K562 (cell line): ENCODE results near the gene LRMDA.

ENCODE experiments used
- EZH2 ChIP-seq: IDR thresholded peaks from 2 replicates; pipeline ENCODE4 v1.6.1; 2012; ENCODE audit warnings: low read depth, mild to moderate bottlenecking, inconsistent platforms, low read length, borderline replicate concordance
- RBBP5 ChIP-seq: fragments of 200-600 bp; sonication (generic); IDR thresholded peaks from 2 replicates; pipeline ENCODE4 v1.6.1; 2012; ENCODE audit warnings: borderline replicate concordance, mild to moderate bottlenecking, low read length, control low read depth, inconsistent platforms; ENCODE audit not compliant: insufficient read depth, poor library complexity, severe bottlenecking
- RNF2 ChIP-seq: sonication (generic); IDR thresholded peaks from 2 replicates; pipeline ENCODE4 v1.6.1; 2016
- SIN3A ChIP-seq, 2 experiments: fragments of 150-350 bp in 1 of 2; IDR thresholded peaks; 2 replicates each; pipeline ENCODE4 v1.6.1; 2011 to 2016; ENCODE audit warnings: borderline replicate concordance in 2 of 2, low read depth in 2 of 2, low read length in 2 of 2, mild to moderate bottlenecking in 2 of 2, moderate library complexity in 2 of 2; ENCODE audit not compliant: control insufficient read depth in 1 of 2
- SMARCA4 ChIP-seq: fragments of 450-650 bp; IDR thresholded peaks from 2 replicates; pipeline ENCODE4 v1.6.1; 2016
- TCF7L2 ChIP-seq: fragments of 150-350 bp; IDR thresholded peaks from 2 replicates; pipeline ENCODE4 v1.6.1; 2016; ENCODE audit warnings: low read depth, mild to moderate bottlenecking, low read length, moderate library complexity
- TEAD4 ChIP-seq, 2 experiments: sonication (generic) in 1 of 2; formaldehyde crosslinking in 1 of 2; IDR thresholded peaks; 2 replicates each; pipeline versions ENCODE4 v1.6.1 to v1.8.0; 2012 to 2022; ENCODE audit warnings: borderline replicate concordance in 1 of 2, inconsistent platforms in 1 of 2, low read length in 1 of 2, mild to moderate bottlenecking in 1 of 2, missing genetic modification reagents in 1 of 2
- YY1 ChIP-seq, 3 experiments: IDR thresholded peaks; 2 replicates each; pipeline ENCODE4 v1.6.1; 2011; ENCODE audit warnings: low read length in 2 of 3, mild to moderate bottlenecking in 2 of 3, moderate library complexity in 2 of 3, borderline replicate concordance in 1 of 3, control low read depth in 1 of 3, low read depth in 1 of 3; ENCODE audit not compliant: insufficient read depth in 3 of 3, insufficient replicate concordance in 2 of 3, control insufficient read depth in 1 of 3, insufficient read length in 1 of 3; ENCODE audit errors: extremely low read depth in 1 of 3
- ZFP1 ChIP-seq: fragments of 450-650 bp; formaldehyde crosslinking; IDR thresholded peaks from 2 replicates; pipeline ENCODE4 v1.4.0; 2020; ENCODE audit warnings: mild to moderate bottlenecking, mixed read lengths
- ZNF445 ChIP-seq: fragments of 250-450 bp; sonication (Bioruptor Pico); IDR thresholded peaks from 2 replicates; pipeline ENCODE4 v1.4.0; 2020; ENCODE audit warnings: low read depth, mild to moderate bottlenecking, moderate library complexity
- TF ChIP-seq, protein P1 (sequence below): fragments of 450-650 bp; IDR thresholded peaks from 2 replicates; pipeline ENCODE4 v1.6.1; 2016; ENCODE audit warnings: low read depth, mild to moderate bottlenecking, moderate library complexity
- TF ChIP-seq, protein P2 (sequence below): sonication (generic); formaldehyde crosslinking; IDR thresholded peaks from 2 replicates; pipeline ENCODE4 v1.8.0; 2023; ENCODE audit warnings: mild to moderate bottlenecking, missing genetic modification reagents

DNA sequence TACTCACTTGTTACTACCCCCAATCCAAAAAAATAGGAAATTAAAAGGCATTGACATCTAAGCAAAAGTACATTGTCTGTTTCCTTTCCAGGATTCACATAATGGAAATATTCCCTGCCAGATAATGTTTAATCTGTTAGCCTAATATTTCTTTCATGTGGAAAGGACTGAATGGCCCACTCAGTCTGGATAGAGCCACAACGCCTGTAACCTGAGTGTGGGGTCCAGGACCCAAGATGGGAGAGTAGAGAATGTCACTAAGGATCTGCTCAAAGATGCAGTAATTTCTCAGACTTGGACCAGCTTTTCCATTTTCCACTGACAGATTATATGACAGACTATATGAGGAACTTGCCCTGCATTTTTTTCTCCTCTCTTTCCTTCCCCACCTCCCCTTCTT is 1117.3 kb downstream of the LRMDA start:
- TF ChIP-seq, protein P1, sequence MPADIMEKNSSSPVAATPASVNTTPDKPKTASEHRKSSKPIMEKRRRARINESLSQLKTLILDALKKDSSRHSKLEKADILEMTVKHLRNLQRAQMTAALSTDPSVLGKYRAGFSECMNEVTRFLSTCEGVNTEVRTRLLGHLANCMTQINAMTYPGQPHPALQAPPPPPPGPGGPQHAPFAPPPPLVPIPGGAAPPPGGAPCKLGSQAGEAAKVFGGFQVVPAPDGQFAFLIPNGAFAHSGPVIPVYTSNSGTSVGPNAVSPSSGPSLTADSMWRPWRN: no peak
- TF ChIP-seq ZNF445: no peak
- no peak for TF ChIP-seq YY1 (IDR thresholded peaks at IDR 0.05; ENCODE audit: borderline replicate concordance in 1 of 3, control insufficient read depth in 1 of 3, extremely low read depth in 1 of 3, insufficient read depth in 3 of 3, insufficient read length in 1 of 3, insufficient replicate concordance in 2 of 3, low read depth in 1 of 3, low read length in 2 of 3)
- no peak for TF ChIP-seq SMARCA4
- TF ChIP-seq ZFP1 (CRISPR knock-in tag): no peak
- TF ChIP-seq RNF2: no peak
- TF ChIP-seq EZH2: no peak
- no peak for TF ChIP-seq SIN3A (IDR thresholded peaks at IDR 0.05; ENCODE audit: borderline replicate concordance in 2 of 2, control insufficient read depth in 1 of 2, low read depth in 2 of 2, low read length in 2 of 2)
- TF ChIP-seq, protein P2, sequence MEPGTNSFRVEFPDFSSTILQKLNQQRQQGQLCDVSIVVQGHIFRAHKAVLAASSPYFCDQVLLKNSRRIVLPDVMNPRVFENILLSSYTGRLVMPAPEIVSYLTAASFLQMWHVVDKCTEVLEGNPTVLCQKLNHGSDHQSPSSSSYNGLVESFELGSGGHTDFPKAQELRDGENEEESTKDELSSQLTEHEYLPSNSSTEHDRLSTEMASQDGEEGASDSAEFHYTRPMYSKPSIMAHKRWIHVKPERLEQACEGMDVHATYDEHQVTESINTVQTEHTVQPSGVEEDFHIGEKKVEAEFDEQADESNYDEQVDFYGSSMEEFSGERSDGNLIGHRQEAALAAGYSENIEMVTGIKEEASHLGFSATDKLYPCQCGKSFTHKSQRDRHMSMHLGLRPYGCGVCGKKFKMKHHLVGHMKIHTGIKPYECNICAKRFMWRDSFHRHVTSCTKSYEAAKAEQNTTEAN: no peak
- TF ChIP-seq RBBP5: no peak
- TF ChIP-seq TEAD4 (IDR thresholded peaks at IDR 0.05; ENCODE audit: low read length): no peak
- no peak for TF ChIP-seq TEAD4 (CRISPR knock-in tag; IDR thresholded peaks at IDR 0.05; ENCODE audit: borderline replicate concordance)
- no peak for TF ChIP-seq TCF7L2
